HepG2 (cell line): ENCODE measurements around the gene EIF6. TPM values are rescaled to one million over a fixed set of nuclear protein-coding genes. Genes with fewer than 3 reads are reported as not detected.

ENCODE experiments used
- ATAC-seq: fragments of 200-7000 bp; cut with Tn5 transposase; 3 replicates; pipeline ENCODE4 v1.9.1; 2020; ENCODE audit warnings: mild to moderate bottlenecking, moderate library complexity
- BruUV-seq: library from RNA; stranded (reverse); fragments of 400-500 nt; replicated peaks from 2 replicates; lab custom pipeline; 2021; lab: Mats Ljungman, UMichigan
- CTCF ChIA-PET: fragments of 300-600 bp; formaldehyde crosslinking; extraction: SDS; loops from one replicate; lab custom pipeline; 2021; ENCODE audit warnings: low total read pairs, inconsistent platforms, low intra/inter-chr PET ratio; lab: Yijun Ruan, JAX
- POLR2A ChIA-PET: fragments of 350-600 bp; sonication (Branson Sonifier 250); formaldehyde crosslinking; loops from one replicate; lab custom pipeline; 2020; ENCODE audit warnings: antibody characterized with exemption, inconsistent platforms; lab: Yijun Ruan, JAX
- DNase-seq: peaks from one replicate; pipeline ENCODE4 v3.0.0-alpha.2; 2015; ENCODE audit warnings: low spot score
- FAIRE-seq: peaks from 3 replicates; lab custom pipeline; 2011; peaks lifted over from hg19 to GRCh38; lab: Jason Lieb, UNC
- H2AFZ ChIP-seq: one replicate; pipeline ENCODE4 v1.6.1; 2011; ENCODE audit warnings: low read length, inconsistent platforms
- H3K27ac ChIP-seq: fragments of 300-600 bp; 3 replicates; pipeline ENCODE4 v1.8.0; 2011; ENCODE audit warnings: mixed run types, mild to moderate bottlenecking, mixed read lengths, low read length, inconsistent platforms; ENCODE audit not compliant: insufficient read depth; ENCODE audit errors: extremely low read length
- H3K27me3 ChIP-seq, 2 experiments: fragments of 200-600 bp in 1 of 2; 2 replicates in 1 of 2; 3 replicates in 1 of 2; pipeline versions ENCODE4 v1.6.0 to v1.8.0; 2011; ENCODE audit warnings: low read length in 2 of 2, mild to moderate bottlenecking in 2 of 2, moderate library complexity in 2 of 2, inconsistent platforms in 1 of 2; ENCODE audit not compliant: insufficient read depth in 2 of 2, control insufficient read depth in 1 of 2
- H3K36me3 ChIP-seq, 2 experiments: fragments of 200-600 bp in 1 of 2; replicated peaks in 1 of 2; 2 replicates in 1 of 2; 3 replicates in 1 of 2; pipeline versions ENCODE4 v1.5.1 to v1.8.0; 2011; ENCODE audit warnings: low read length in 2 of 2, inconsistent platforms in 1 of 2; ENCODE audit not compliant: insufficient read depth in 2 of 2, control insufficient read depth in 1 of 2
- H3K4me1 ChIP-seq: 2 replicates; pipeline ENCODE4 v1.5.1; 2012; ENCODE audit warnings: low read length, inconsistent platforms; ENCODE audit not compliant: insufficient read depth
- H3K4me2 ChIP-seq: 2 replicates; pipeline ENCODE4 v1.6.0; 2011; ENCODE audit warnings: low read depth, low read length, inconsistent platforms
- H3K4me3 ChIP-seq, 3 experiments: fragments of 200-600 bp in 1 of 3; sonication (generic), shearing (Covaris generic) in 1 of 3; replicated peaks in 1 of 3; 2 replicates each; pipeline ENCODE4 v1.5.1; 2011 to 2016; ENCODE audit warnings: low read length in 3 of 3, inconsistent platforms in 2 of 3, low read depth in 2 of 3, mild to moderate bottlenecking in 2 of 3, control low read depth in 1 of 3, mixed read lengths in 1 of 3; ENCODE audit not compliant: insufficient read depth in 1 of 3
- H3K79me2 ChIP-seq: one replicate; pipeline ENCODE4 v1.6.1; 2011; ENCODE audit warnings: low read length, inconsistent platforms; ENCODE audit not compliant: insufficient read depth
- H3K9ac ChIP-seq: 2 replicates; pipeline ENCODE4 v1.6.0; 2011; ENCODE audit warnings: mild to moderate bottlenecking, low read depth, low read length, inconsistent platforms; ENCODE audit not compliant: insufficient read depth
- H3K9me3 ChIP-seq: 2 replicates; pipeline ENCODE4 v1.5.1; 2012; ENCODE audit warnings: mild to moderate bottlenecking, low read length
- H4K20me1 ChIP-seq: 2 replicates; pipeline ENCODE4 v1.6.0; 2011; ENCODE audit warnings: inconsistent platforms, mild to moderate bottlenecking, low read length, moderate library complexity; ENCODE audit not compliant: insufficient read depth
- ETV5 ChIP-seq: IDR thresholded peaks from 2 replicates; pipeline ENCODE4 v1.6.1; 2018; ENCODE audit warnings: missing biosample characterization, missing genetic modification reagents, inconsistent platforms, borderline replicate concordance
- FOXO4 ChIP-seq: sonication (generic); formaldehyde crosslinking; conservative IDR thresholded peaks from 2 replicates; pipeline ENCODE4 v1.8.1; 2023; ENCODE audit warnings: missing genetic modification reagents
- HNRNPLL ChIP-seq: fragments of 200-400 bp; formaldehyde crosslinking; IDR thresholded peaks from 2 replicates; pipeline ENCODE4 v1.6.1; 2017; ENCODE audit warnings: mild to moderate bottlenecking, low read depth, low read length; ENCODE audit not compliant: poor library complexity, severe bottlenecking
- KDM6A ChIP-seq: IDR thresholded peaks from 2 replicates; pipeline ENCODE4 v1.6.1; 2016; ENCODE audit warnings: low read depth
- MED1 ChIP-seq: sonication (generic); formaldehyde crosslinking; IDR thresholded peaks from 2 replicates; pipeline ENCODE4 v1.4.0; 2020; ENCODE audit warnings: missing genetic modification reagents
- NFE2 ChIP-seq: sonication (generic); formaldehyde crosslinking; IDR thresholded peaks from 2 replicates; pipeline ENCODE4 v1.4.0; 2020; ENCODE audit warnings: missing genetic modification reagents
- PHF20 ChIP-seq: sonication (generic); formaldehyde crosslinking; IDR thresholded peaks from 2 replicates; pipeline ENCODE4 v1.5.0; 2020; ENCODE audit warnings: mild to moderate bottlenecking, missing genetic modification reagents
- PHF8 ChIP-seq: sonication (generic); formaldehyde crosslinking; IDR thresholded peaks from 2 replicates; pipeline ENCODE4 v1.5.0; 2020; ENCODE audit warnings: missing genetic modification reagents
- PRDM4 ChIP-seq: sonication (generic); formaldehyde crosslinking; IDR thresholded peaks from 2 replicates; pipeline ENCODE4 v1.9.0; 2021; ENCODE audit warnings: missing genetic modification reagents, borderline replicate concordance
- RAD51 ChIP-seq: fragments of 450-650 bp; IDR thresholded peaks from 2 replicates; pipeline ENCODE4 v1.6.1; 2016; ENCODE audit warnings: borderline replicate concordance
- RELA ChIP-seq: sonication (generic); formaldehyde crosslinking; IDR thresholded peaks from 2 replicates; pipeline ENCODE4 v1.4.0; 2020; ENCODE audit warnings: missing genetic modification reagents
- SYNCRIP ChIP-seq: fragments of 200-400 bp; formaldehyde crosslinking; IDR thresholded peaks from 2 replicates; pipeline ENCODE4 v1.6.1; 2018; ENCODE audit warnings: mild to moderate bottlenecking, low read depth, low read length; ENCODE audit not compliant: insufficient read depth
- ZFP1 ChIP-seq: IDR thresholded peaks from 2 replicates; pipeline ENCODE4 v1.6.1; 2016
- ZNF441 ChIP-seq: sonication (generic); formaldehyde crosslinking; IDR thresholded peaks from 2 replicates; pipeline ENCODE4 v1.7.0; 2021; ENCODE audit warnings: missing genetic modification reagents, borderline replicate concordance
- ZNF569 ChIP-seq: sonication (generic); formaldehyde crosslinking; IDR thresholded peaks from 2 replicates; pipeline ENCODE4 v1.5.0; 2020; ENCODE audit warnings: mild to moderate bottlenecking, missing genetic modification reagents, moderate library complexity, borderline replicate concordance
- WGBS: methylation state at CpG from one replicate; pipeline ENCODE4 v1.1.6; 2017; ENCODE audit warnings: low lambda C conversion rate; 5-methylcytosine and 5-hydroxymethylcytosine counted together
- in situ Hi-C: cut with HindIII; loops from 2 replicates; pipeline ENCODE4 v1.10.0; 2017; ENCODE audit warnings: low pct_unique_long_range_greater_than_20kb; ENCODE audit not compliant: extremely low pct_ligation_motif_present
- intact Hi-C: fragments of 100-400 bp; cut with micrococcal nuclease; formaldehyde crosslinking; loops from one replicate; pipeline ENCODE4 v1.10.0; 2022; ENCODE audit not compliant: unreplicated experiment
- polyA plus RNA-seq, 8 experiments: library from polyadenylated mRNA; depleted of rRNA in 3 of 8; stranded (reverse) in 7 of 8; unstranded in 1 of 8; fragments of >200 nt; fragmentation: Illumina TruSeq in 4 of 8; extraction: Trizol in 4 of 8; gene quantifications; 2 replicates each; pipeline versions ENCODE4 v1.2.1 to v1.2.3, GENCODE V29; 2011 to 2016; ENCODE audit warnings: low read depth in 4 of 8, missing spikeins in 1 of 8, mixed read lengths in 1 of 8; ENCODE audit not compliant: insufficient read depth in 1 of 8
- total RNA-seq, 5 experiments: library from RNA; depleted of rRNA; stranded (reverse); fragments of >200 nt; fragmentation: Illumina TruSeq; extraction: Trizol; gene quantifications; 2 replicates each; pipeline ENCODE4 v1.2.3, GENCODE V29; 2016; ENCODE audit warnings: low read depth in 1 of 5
- TF ChIP-seq, protein P1 (sequence below), 2 experiments: sonication (generic) in 1 of 2; formaldehyde crosslinking in 1 of 2; IDR thresholded peaks; 2 replicates each; pipeline versions ENCODE4 v1.5.1 to v1.6.1; 2011 to 2020; ENCODE audit warnings: borderline replicate concordance in 1 of 2, low read depth in 1 of 2, low read length in 1 of 2, mild to moderate bottlenecking in 1 of 2, missing genetic modification reagents in 1 of 2, moderate library complexity in 1 of 2

Gene EIF6
- total and polyA plus RNA-seq, 2 of the 13 experiments (the other 11 are each of a cell fraction or from before 2014, with no cell fraction given), result 462 to 466 TPM

- FAIRE-seq (peak; percentile 12), DNase-seq (peak; percentile 92), ATAC-seq (peak; percentile 70)
- Histone ChIP-seq H3K9me3 (no peaks in the 10 kb centered on the region), H3K4me3 (no peak overlapping the region), H4K20me1 (no peaks in the 10 kb centered on the region), H3K79me2 (no peaks in the 10 kb centered on the region), H3K4me2 (no peak overlapping the region), H3K27ac (peak overlapping the region; percentile 49), H2AFZ (no peak overlapping the region), H3K9ac (peak overlapping the region; percentile 38; the same call in 1 of the 2 replicates), H3K4me1 (peaks cover 49% of the 10 kb centered on the region), H3K36me3 (peaks cover 12 to 45% of the 10 kb centered on the region in 2 experiments; a peak in 4 of 5 replicates), H3K27me3 (no peaks in the 10 kb centered on the region)
- CTCF ChIA-PET, result interaction anchor here (1.2 to 6.9 kb wide), 4 partner anchors 14 to 141 kb away, joined by 3 to 204 read pairs (median 4); no protein-coding TSS in a partner anchor
- POLR2A ChIA-PET, result interaction anchor here (0.6 to 6.5 kb wide), 20 partner anchors 8 to 436 kb away, joined by 3 to 78 read pairs (median 4); partner anchors contain the start of genes CEP250, EIF6, GSS and MYH7B
- 82% methylated on average over 12 of the region's 12 CpGs for WGBS
- no TSS peak for BruUV-seq
- in situ Hi-C loops (no loop called here), intact Hi-C loops (loop anchor here (2.0 to 5.0 kb wide), 2 partner anchors 36 to 133 kb away; partner anchors contain the start of gene GDF5)
- TF ChIP-seq ZFP1 (CRISPR knock-in tag), result peak; percentile 84; the same call in 1 of the 2 replicates
- no peak for TF ChIP-seq SYNCRIP
- no peak for TF ChIP-seq RAD51
- no peak for TF ChIP-seq PHF20 (CRISPR knock-in tag)
- TF ChIP-seq KDM6A (CRISPR knock-in tag), result peak; percentile 77
- TF ChIP-seq HNRNPLL, result no peak
- TF ChIP-seq, protein P1, sequence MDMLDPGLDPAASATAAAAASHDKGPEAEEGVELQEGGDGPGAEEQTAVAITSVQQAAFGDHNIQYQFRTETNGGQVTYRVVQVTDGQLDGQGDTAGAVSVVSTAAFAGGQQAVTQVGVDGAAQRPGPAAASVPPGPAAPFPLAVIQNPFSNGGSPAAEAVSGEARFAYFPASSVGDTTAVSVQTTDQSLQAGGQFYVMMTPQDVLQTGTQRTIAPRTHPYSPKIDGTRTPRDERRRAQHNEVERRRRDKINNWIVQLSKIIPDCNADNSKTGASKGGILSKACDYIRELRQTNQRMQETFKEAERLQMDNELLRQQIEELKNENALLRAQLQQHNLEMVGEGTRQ (IDR thresholded peaks at IDR 0.05; ENCODE audit: low read depth, low read length), result peak; percentile 51; the same call in 1 of the 2 replicates
- TF ChIP-seq, protein P1 (CRISPR knock-in tag; IDR thresholded peaks at IDR 0.05; ENCODE audit: borderline replicate concordance), result no peak
- no peak for TF ChIP-seq ZNF569 (CRISPR knock-in tag)
- TF ChIP-seq MED1 (CRISPR knock-in tag), result peak; percentile 69
- TF ChIP-seq PRDM4, result no peak
- TF ChIP-seq PHF8 (CRISPR knock-in tag), result 0 out of 2 replicates have a peak, but pooled peaks have one; percentile 21
- TF ChIP-seq ETV5, result peak; percentile 71; the same call in 1 of the 2 replicates
- TF ChIP-seq RELA (CRISPR knock-in tag), result 0 out of 2 replicates have a peak, but pooled peaks have one; percentile 18
- no peak for TF ChIP-seq FOXO4 (CRISPR knock-in tag)
- no peak for TF ChIP-seq ZNF441 (CRISPR knock-in tag)
- TF ChIP-seq NFE2 (CRISPR knock-in tag), result peak; percentile 64; the same call in 1 of the 2 replicates
These were observed 21.3 kb upstream of the EIF6 start for GRCh38 chr20:35305682-35306556.
